Thoracic aorta (tissue), 2 donors: Measurements from ENCODE around the gene PLEKHG4. TPM values are rescaled to one million over a fixed set of nuclear protein-coding genes. Genes with fewer than 3 reads are reported as not detected.

ENCODE experiments used
- ATAC-seq: fragments of 150-250 bp; one replicate; pipeline ENCODE4 v1.8.0; 2017; ENCODE audit warnings: low read depth; ENCODE audit not compliant: insufficient number of reproducible peaks, low FRiP score
- DNase-seq: peaks from one replicate; pipeline ENCODE4 v3.0.0-alpha.2; 2020; ENCODE audit warnings: low spot score
- H3K27ac ChIP-seq, 2 donors: fragments of 200-600 bp; sonication (generic); 1 replicate in 1 of 2; 2 replicates in 1 of 2; pipeline ENCODE4 v1.5.1; 2016; ENCODE audit warnings: mild to moderate bottlenecking in 2 of 2, moderate library complexity in 2 of 2
- H3K27me3 ChIP-seq: fragments of 200-600 bp; sonication (generic); replicated peaks from 2 replicates; pipeline ENCODE4 v1.6.0; 2016; ENCODE audit warnings: mild to moderate bottlenecking; ENCODE audit not compliant: insufficient read depth
- H3K36me3 ChIP-seq: fragments of 200-600 bp; sonication (generic); one replicate; pipeline ENCODE4 v1.5.1; 2016
- H3K4me1 ChIP-seq, 2 donors: fragments of 200-600 bp; sonication (generic); 1 replicate in 1 of 2; 2 replicates in 1 of 2; pipeline versions ENCODE4 v1.5.1 to v1.6.0; 2016; ENCODE audit warnings: low read depth in 2 of 2, mild to moderate bottlenecking in 1 of 2; ENCODE audit not compliant: control insufficient read depth in 1 of 2
- H3K4me3 ChIP-seq: fragments of 200-600 bp; sonication (generic); 2 replicates; pipeline ENCODE4 v1.5.1; 2016; ENCODE audit warnings: mild to moderate bottlenecking
- H3K9me3 ChIP-seq: fragments of 200-600 bp; sonication (generic); 2 replicates; pipeline ENCODE4 v1.5.1; 2016
- total RNA-seq, 2 donors: library from RNA; depleted of rRNA; stranded (reverse); fragments of >200 nt; gene quantifications; one replicate each; pipeline versions ENCODE4 v1.1.0 to v1.2.3, GENCODE V29; 2016
- TF ChIP-seq, protein P1 (sequence below): fragments of 200-600 bp; sonication (generic); IDR thresholded peaks from one replicate; pipeline ENCODE4 v1.5.1; 2019; ENCODE audit warnings: antibody characterized with exemption

The PLEKHG4 gene
- total RNA-seq, 2 donors from 2014 or later: 3.1 to 15.6 TPM

DNA sequence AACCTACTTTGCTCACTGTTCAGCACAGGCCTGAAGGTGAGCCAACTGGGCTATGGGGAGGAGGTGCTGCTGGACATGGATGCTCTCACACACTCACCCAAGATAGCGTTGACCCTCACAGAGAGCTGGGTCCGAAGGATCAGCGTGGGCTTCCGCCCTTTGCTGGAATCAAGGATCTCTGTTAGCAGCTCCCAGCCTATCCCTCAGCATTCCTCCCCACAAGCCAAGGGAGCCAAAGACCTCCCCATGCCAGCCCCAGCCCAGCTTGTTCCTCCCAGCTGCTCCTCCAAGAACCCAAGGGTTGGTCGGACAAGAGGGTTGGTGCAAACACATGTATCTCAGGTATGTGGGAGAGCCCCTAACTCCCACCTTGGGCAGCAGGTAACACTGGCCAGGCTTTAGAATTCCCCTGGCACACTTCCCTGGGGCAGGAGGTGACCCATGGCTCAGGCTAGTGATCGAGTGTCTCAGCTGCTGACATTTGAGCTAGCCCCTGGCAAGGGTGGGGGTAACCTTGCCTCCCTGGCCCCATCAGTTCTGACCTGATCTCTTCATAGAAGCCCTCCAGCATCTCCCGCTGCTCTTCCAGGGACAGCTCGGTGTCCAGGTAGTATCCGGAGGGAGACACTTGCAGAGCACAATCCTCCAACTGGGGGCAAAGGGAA, 40.4 kb upstream of the PLEKHG4 start:
- no peak for DNase-seq
- Histone ChIP-seq H3K27me3 (no peaks in the 10 kb centered on the region), H3K27ac (no peak overlapping the region), H3K36me3 (peaks cover 33% of the 10 kb centered on the region), H3K9me3 (no peaks in the 10 kb centered on the region), H3K4me3 (no peak overlapping the region), H3K4me1 (peaks cover 16 to 26% of the 10 kb centered on the region in 2 donors)
- ATAC-seq: no peak
- TF ChIP-seq, protein P1, sequence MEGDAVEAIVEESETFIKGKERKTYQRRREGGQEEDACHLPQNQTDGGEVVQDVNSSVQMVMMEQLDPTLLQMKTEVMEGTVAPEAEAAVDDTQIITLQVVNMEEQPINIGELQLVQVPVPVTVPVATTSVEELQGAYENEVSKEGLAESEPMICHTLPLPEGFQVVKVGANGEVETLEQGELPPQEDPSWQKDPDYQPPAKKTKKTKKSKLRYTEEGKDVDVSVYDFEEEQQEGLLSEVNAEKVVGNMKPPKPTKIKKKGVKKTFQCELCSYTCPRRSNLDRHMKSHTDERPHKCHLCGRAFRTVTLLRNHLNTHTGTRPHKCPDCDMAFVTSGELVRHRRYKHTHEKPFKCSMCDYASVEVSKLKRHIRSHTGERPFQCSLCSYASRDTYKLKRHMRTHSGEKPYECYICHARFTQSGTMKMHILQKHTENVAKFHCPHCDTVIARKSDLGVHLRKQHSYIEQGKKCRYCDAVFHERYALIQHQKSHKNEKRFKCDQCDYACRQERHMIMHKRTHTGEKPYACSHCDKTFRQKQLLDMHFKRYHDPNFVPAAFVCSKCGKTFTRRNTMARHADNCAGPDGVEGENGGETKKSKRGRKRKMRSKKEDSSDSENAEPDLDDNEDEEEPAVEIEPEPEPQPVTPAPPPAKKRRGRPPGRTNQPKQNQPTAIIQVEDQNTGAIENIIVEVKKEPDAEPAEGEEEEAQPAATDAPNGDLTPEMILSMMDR: no peak

DNA sequence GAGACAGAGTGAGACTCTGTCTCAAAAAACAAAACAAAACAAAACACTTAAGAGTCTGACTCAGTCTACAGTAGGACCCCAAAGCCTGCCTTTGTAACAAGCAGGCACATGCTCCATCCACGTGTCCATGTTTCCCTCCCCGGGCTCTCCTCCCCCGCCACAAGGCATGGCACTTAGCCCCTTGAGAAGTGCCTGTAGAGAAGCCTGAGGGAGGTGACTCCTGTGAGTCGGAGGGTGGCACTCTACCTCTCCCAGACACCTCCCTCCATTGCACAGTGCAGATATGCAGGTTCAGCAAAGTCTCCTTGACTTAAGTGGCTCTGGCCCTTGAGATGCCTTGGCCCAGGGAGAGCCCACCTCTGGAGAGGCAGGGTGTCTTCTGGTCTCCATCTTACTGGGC, 38.8 kb upstream of the PLEKHG4 start:
- H3K9me3 ChIP-seq: no peaks in the 10 kb centered on the region
- H3K4me3 ChIP-seq: no peak overlapping the region
- DNase-seq (no peak), ATAC-seq (no peak)
- peaks cover 32% of the 10 kb centered on the region for H3K36me3 ChIP-seq
- peak overlapping the region; percentile 48 to 89 for H3K27ac ChIP-seq
- no peaks in the 10 kb centered on the region for H3K27me3 ChIP-seq
- TF ChIP-seq, protein P1: no peak
- H3K4me1 ChIP-seq: peaks cover 30 to 41% of the 10 kb centered on the region in 2 donors

DNA sequence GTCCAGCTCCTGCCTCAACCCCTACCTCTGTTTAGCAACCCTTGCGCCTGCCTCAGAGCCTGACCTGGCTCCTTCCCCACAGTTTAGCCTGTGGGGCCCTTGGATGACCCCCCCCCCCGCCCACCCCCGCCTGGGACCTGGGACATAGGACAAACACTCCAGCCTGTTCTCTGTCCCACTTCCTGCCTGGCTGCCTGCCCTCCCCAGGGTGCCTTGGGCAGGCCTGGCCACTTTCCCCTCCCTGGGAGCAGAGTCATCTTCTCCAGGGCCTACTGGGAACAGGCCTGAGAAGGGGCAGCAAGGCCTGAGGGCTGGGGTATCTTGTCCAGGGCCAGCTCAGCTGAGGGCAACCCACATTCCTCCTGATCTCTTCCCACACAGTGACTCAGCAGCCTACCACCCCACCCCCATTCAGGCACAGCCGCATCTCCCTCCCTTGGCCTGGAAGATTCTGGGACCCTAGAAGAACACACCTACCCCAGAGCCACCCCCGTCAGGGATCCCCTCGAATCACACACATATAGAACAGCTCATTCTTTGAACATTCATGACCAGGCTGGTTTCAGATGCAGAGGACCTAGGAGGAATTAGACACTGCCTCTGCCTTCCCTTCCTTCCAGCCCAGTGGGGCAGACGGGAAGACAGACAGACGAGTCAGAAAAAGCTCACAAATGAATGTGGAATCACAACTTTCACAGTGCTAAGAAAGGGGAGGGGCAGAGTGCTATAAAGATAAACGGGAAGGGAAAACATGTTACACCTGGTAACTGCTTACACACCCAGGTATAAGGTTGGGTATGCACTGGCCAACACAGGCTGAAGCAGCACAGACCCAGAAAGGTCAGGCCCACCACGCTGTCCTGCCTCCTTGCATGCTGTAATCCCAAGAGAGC, 38.1 kb upstream of the PLEKHG4 start:
- Histone ChIP-seq H3K36me3 (peaks cover 24% of the 10 kb centered on the region), H3K9me3 (no peaks in the 10 kb centered on the region), H3K27me3 (no peaks in the 10 kb centered on the region), H3K4me1 (peaks cover 34 to 47% of the 10 kb centered on the region in 2 donors), H3K27ac (peak overlapping the region; percentile 83 to 89), H3K4me3 (no peak overlapping the region)
- ATAC-seq (peak; percentile 4), DNase-seq (no peak)
- TF ChIP-seq, protein P1: no peak

DNA sequence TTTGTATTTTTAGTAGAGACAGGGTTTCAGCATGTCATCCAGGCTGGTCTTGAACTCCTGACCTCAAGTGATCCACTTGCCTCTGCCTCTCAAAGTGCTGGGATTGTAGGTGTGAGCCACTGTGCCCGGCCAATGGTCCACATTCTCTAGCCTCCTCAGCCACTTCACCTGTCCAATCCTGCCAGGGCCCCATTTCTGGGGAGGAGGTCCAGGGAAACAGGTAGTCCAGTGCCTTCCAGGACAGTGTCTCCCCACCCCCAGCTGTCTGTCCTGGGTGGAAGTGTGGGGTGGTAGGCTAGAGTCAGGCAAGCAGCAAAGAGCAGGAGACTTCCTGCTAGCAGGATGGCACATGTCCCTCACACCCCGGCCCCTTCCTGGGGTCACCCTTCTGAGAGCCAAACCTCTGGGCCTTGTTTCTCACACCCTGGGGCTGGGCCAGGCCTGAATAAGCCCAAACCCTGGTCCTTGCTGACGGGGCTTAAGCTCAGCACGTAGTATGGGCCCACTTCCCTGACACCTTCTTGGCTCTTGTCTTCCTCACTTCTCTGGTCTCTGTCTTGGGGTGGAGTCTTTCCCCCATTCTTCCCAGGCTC, 37.1 kb upstream of the PLEKHG4 start:
- Histone ChIP-seq H3K4me1 (peaks cover 34 to 47% of the 10 kb centered on the region in 2 donors), H3K36me3 (peaks cover 18% of the 10 kb centered on the region), H3K4me3 (no peak overlapping the region), H3K27ac (peak overlapping the region; percentile 83 to 89), H3K27me3 (no peaks in the 10 kb centered on the region), H3K9me3 (no peaks in the 10 kb centered on the region)
- ATAC-seq (no peak), DNase-seq (no peak)
- TF ChIP-seq, protein P1: no peak

DNA sequence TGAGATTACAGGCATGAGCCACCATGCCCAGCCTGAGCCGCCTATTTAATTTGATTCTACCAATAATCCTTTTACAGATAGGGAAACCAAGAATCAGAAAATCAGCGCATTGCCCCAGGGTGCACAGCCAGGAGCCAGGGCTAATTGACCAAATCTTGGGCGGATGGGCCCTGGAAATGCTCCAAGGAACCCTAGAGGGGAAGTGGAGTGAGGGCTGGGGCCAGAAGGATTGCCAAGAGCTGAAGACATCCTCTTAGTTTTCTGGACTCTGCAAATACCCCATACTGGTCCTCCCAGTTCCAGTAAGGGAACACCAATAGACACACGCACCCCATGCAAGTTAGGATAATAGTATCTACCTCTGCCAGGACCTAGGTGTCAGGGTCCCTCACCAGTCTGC, 35.9 kb upstream of the PLEKHG4 start:
- Histone ChIP-seq H3K36me3 (peaks cover 6% of the 10 kb centered on the region), H3K27ac (peak overlapping the region; percentile 74 to 84), H3K27me3 (no peaks in the 10 kb centered on the region), H3K9me3 (no peaks in the 10 kb centered on the region), H3K4me3 (no peak overlapping the region), H3K4me1 (peaks cover 42 to 57% of the 10 kb centered on the region in 2 donors)
- ATAC-seq (no peak), DNase-seq (no peak)
- TF ChIP-seq, protein P1: no peak
